ENCODE results near the gene FRRS1. TPM values are rescaled to one million over a fixed set of nuclear protein-coding genes. Genes with fewer than 3 reads are reported as not detected.

The FRRS1 gene
- polyA plus RNA-seq, 3 donors, result 0.61 to 2.1 (median 2.1) TPM

DNA sequence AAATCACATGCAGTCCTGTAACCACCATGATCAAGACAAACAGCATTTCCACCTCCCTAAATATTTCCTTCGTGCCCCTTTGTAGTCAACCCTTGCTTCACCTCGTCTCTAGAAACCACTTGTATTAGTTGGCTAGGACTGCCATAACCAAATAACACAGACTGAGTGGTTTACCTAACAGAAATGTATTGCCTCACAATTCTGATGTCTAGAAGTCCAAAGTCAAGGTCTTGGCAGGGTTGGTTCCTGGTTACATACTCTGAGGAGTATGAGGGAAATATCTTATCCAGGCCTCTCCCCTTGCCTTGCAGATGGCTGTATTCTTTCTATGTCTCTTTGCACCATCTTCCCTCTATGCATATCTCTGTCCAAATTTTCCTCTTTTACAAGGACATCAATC is 23.3 kb upstream of the FRRS1 start:
- no peaks in the 10 kb centered on the region for H3K9me3 Mint-ChIP-seq
- H2AFZ ChIP-seq (ENCODE audit: insufficient read depth, low read depth, low read length, poor library complexity, severe bottlenecking), result no peak overlapping the region
- H3K4me1 Mint-ChIP-seq, result peaks cover 18% of the 10 kb centered on the region

GRCh38 chr1:99788896-99789295 is 22.5 kb upstream of the FRRS1 start:
- H3K4me3 Mint-ChIP-seq, result no peak overlapping the region
- H3K4me1 Mint-ChIP-seq, result peaks cover 16% of the 10 kb centered on the region
- intact Hi-C loops (cut with micrococcal nuclease), result no loop called here
- Histone ChIP-seq H3K36me3 (replicated peaks in 1 of 2; ENCODE audit: control insufficient read depth in 1 of 2, insufficient read depth in 2 of 2, low read length in 2 of 2) (no peaks in the 10 kb centered on the region), H4K20me1 (ENCODE audit: insufficient read depth, low read length) (no peaks in the 10 kb centered on the region), H2AFZ (ENCODE audit: insufficient read depth, low read depth, low read length, poor library complexity, severe bottlenecking) (no peak overlapping the region), H3K9me3 (replicated peaks in 1 of 2; ENCODE audit: control insufficient read depth in 1 of 2, insufficient read depth in 1 of 2, low read length in 2 of 2) (no peaks in the 10 kb centered on the region), H3K9ac (ENCODE audit: insufficient read depth, low read length, poor library complexity, severe bottlenecking) (no peak overlapping the region), H3K27ac (ENCODE audit: low read depth in 1 of 2, low read length in 2 of 2) (no peak overlapping the region), H3K4me2 (replicated peaks; ENCODE audit: extremely low read depth, low read length, poor library complexity, severe bottlenecking) (no peak overlapping the region), H3K27me3 (ENCODE audit: control insufficient read depth in 2 of 2, insufficient read depth in 2 of 2, low read length in 2 of 2) (peaks cover 0 to 3% of the 10 kb centered on the region in 2 donors), H3K4me3 (replicated peaks in 1 of 3; ENCODE audit: low read depth in 2 of 3, low read length in 3 of 3) (no peak overlapping the region), H3K79me2 (ENCODE audit: insufficient read depth, low read length) (no peaks in the 10 kb centered on the region), H3K4me1 (ENCODE audit: control insufficient read depth in 1 of 2, insufficient read depth in 2 of 2, low read length in 2 of 2) (peaks cover 3 to 4% of the 10 kb centered on the region in 2 donors)
- no peaks in the 10 kb centered on the region for H3K36me3 Mint-ChIP-seq
- no peak for TF ChIP-seq CTCF (IDR thresholded peaks at IDR 0.05)
- no peak for DNase-seq
- no peak overlapping the region for H3K27ac Mint-ChIP-seq
- peaks cover 7 to 8% (median 7%) of the 10 kb centered on the region in 3 donors for H3K27me3 Mint-ChIP-seq (ENCODE audit: low read depth in 3 of 3)
- H3K9me3 Mint-ChIP-seq, result no peaks in the 10 kb centered on the region

More for the DNA sequence above, 23.3 kb upstream of the FRRS1 start:
- Mint-ChIP-seq H3K27me3 (ENCODE audit: low read depth in 3 of 3) (peaks cover 4 to 8% (median 7%) of the 10 kb centered on the region in 3 donors), H3K4me3 (no peak overlapping the region), H3K36me3 (no peaks in the 10 kb centered on the region), H3K27ac (no peak overlapping the region)
- H3K36me3 ChIP-seq (replicated peaks in 1 of 2; ENCODE audit: control insufficient read depth in 1 of 2, insufficient read depth in 2 of 2, low read length in 2 of 2), result no peaks in the 10 kb centered on the region
- H3K4me2 ChIP-seq (replicated peaks; ENCODE audit: extremely low read depth, low read length, poor library complexity, severe bottlenecking), result no peak overlapping the region
- no peak for TF ChIP-seq CTCF (IDR thresholded peaks at IDR 0.05)
- no peaks in the 10 kb centered on the region for H4K20me1 ChIP-seq (ENCODE audit: insufficient read depth, low read length)
- intact Hi-C loops (cut with micrococcal nuclease), result no loop called here
- peaks cover 0 to 3% of the 10 kb centered on the region in 2 donors for H3K27me3 ChIP-seq (ENCODE audit: control insufficient read depth in 2 of 2, insufficient read depth in 2 of 2, low read length in 2 of 2)
- WGBS (ENCODE audit: insufficient coverage), result no CpG with 5 or more reads among the region's 2 CpGs
- no peaks in the 10 kb centered on the region for H3K79me2 ChIP-seq (ENCODE audit: insufficient read depth, low read length)
- no peak overlapping the region for H3K27ac ChIP-seq (ENCODE audit: low read depth in 1 of 2, low read length in 2 of 2)
- DNase-seq, result no peak
- H3K9ac ChIP-seq (ENCODE audit: insufficient read depth, low read length, poor library complexity, severe bottlenecking), result no peak overlapping the region
- H3K4me3 ChIP-seq (replicated peaks in 1 of 3; ENCODE audit: low read depth in 2 of 3, low read length in 3 of 3), result no peak overlapping the region
- H3K9me3 ChIP-seq (replicated peaks in 1 of 2; ENCODE audit: control insufficient read depth in 1 of 2, insufficient read depth in 1 of 2, low read length in 2 of 2), result no peaks in the 10 kb centered on the region
- H3K4me1 ChIP-seq (ENCODE audit: control insufficient read depth in 1 of 2, insufficient read depth in 2 of 2, low read length in 2 of 2), result peaks cover 4 to 6% of the 10 kb centered on the region in 2 donors
